ENCODE data around the gene HAL. TPM values are rescaled to one million over a fixed set of nuclear protein-coding genes. Genes with fewer than 3 reads are reported as not detected.

The HAL gene
- total and polyA plus RNA-seq, 4 donors, result 62.4 to 174 (median 119) TPM

GRCh38 chr12:95975491-95975890, 20.7 kb downstream of the HAL start:
- TF ChIP-seq EGR1 (IDR thresholded peaks at IDR 0.05; ENCODE audit: low read depth in 2 of 2), result no peak
- no peak for TF ChIP-seq RAD21 (IDR thresholded peaks at IDR 0.05)
- TF ChIP-seq TAF1 (conservative IDR thresholded peaks at IDR 0.05), result no peak
- no peak for TF ChIP-seq HNF4G (IDR thresholded peaks at IDR 0.05)
- TF ChIP-seq FOXA1 (IDR thresholded peaks at IDR 0.05), result no peak
- no peak for TF ChIP-seq FOXA2 (IDR thresholded peaks at IDR 0.05)
- TF ChIP-seq, protein P1, sequence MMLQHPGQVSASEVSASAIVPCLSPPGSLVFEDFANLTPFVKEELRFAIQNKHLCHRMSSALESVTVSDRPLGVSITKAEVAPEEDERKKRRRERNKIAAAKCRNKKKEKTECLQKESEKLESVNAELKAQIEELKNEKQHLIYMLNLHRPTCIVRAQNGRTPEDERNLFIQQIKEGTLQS (IDR thresholded peaks at IDR 0.05), result no peak
- no peak for TF ChIP-seq HNF4A (conservative IDR thresholded peaks at IDR 0.05)
- TF ChIP-seq, protein P2, sequence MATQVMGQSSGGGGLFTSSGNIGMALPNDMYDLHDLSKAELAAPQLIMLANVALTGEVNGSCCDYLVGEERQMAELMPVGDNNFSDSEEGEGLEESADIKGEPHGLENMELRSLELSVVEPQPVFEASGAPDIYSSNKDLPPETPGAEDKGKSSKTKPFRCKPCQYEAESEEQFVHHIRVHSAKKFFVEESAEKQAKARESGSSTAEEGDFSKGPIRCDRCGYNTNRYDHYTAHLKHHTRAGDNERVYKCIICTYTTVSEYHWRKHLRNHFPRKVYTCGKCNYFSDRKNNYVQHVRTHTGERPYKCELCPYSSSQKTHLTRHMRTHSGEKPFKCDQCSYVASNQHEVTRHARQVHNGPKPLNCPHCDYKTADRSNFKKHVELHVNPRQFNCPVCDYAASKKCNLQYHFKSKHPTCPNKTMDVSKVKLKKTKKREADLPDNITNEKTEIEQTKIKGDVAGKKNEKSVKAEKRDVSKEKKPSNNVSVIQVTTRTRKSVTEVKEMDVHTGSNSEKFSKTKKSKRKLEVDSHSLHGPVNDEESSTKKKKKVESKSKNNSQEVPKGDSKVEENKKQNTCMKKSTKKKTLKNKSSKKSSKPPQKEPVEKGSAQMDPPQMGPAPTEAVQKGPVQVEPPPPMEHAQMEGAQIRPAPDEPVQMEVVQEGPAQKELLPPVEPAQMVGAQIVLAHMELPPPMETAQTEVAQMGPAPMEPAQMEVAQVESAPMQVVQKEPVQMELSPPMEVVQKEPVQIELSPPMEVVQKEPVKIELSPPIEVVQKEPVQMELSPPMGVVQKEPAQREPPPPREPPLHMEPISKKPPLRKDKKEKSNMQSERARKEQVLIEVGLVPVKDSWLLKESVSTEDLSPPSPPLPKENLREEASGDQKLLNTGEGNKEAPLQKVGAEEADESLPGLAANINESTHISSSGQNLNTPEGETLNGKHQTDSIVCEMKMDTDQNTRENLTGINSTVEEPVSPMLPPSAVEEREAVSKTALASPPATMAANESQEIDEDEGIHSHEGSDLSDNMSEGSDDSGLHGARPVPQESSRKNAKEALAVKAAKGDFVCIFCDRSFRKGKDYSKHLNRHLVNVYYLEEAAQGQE (IDR thresholded peaks at IDR 0.05), result no peak
- TF ChIP-seq, protein P3, sequence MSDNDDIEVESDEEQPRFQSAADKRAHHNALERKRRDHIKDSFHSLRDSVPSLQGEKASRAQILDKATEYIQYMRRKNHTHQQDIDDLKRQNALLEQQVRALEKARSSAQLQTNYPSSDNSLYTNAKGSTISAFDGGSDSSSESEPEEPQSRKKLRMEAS (IDR thresholded peaks at IDR 0.05), result no peak
- TF ChIP-seq JUND (IDR thresholded peaks at IDR 0.05), result no peak
- TF ChIP-seq CTCF (IDR thresholded peaks at IDR 0.05; ENCODE audit: low read depth, low read length, missing input control), result no peak
- no peak for TF ChIP-seq YY1 (IDR thresholded peaks at IDR 0.05)
- TF ChIP-seq ZBTB33 (IDR thresholded peaks at IDR 0.05), result no peak
- no peak for TF ChIP-seq GABPA (IDR thresholded peaks at IDR 0.05 in 1 of 2, conservative IDR thresholded peaks at IDR 0.05 in 1 of 2)
- no peak for TF ChIP-seq SP1 (IDR thresholded peaks at IDR 0.05)
- TF ChIP-seq NR2F2 (IDR thresholded peaks at IDR 0.05), result no peak
- TF ChIP-seq RXRA (IDR thresholded peaks at IDR 0.05), result no peak
- no peak for DNase-seq (ENCODE audit: low spot score)
- no peaks in the 10 kb centered on the region for H3K9me3 ChIP-seq (ENCODE audit: control insufficient read depth in 4 of 4, low read length in 3 of 4)
- H3K27ac ChIP-seq (ENCODE audit: low read depth in 1 of 2, low read length in 2 of 2), result no peak overlapping the region
- H3K4me3 ChIP-seq (ENCODE audit: low read depth in 1 of 3, low read length in 3 of 3), result no peak overlapping the region
- peaks cover 4 to 49% (median 34%) of the 10 kb centered on the region in 4 donors for H3K4me1 ChIP-seq (ENCODE audit: control insufficient read depth in 4 of 4, insufficient read depth in 4 of 4, low read length in 3 of 4)
- H3K27me3 ChIP-seq (ENCODE audit: control insufficient read depth in 4 of 4, insufficient read depth in 4 of 4, low read length in 3 of 4), result no peaks in the 10 kb centered on the region
- WGBS, result 87% methylated on average over 4 of the region's 4 CpGs
- peaks cover under 1 to 33% (median 20%) of the 10 kb centered on the region in 4 donors for H3K36me3 ChIP-seq (ENCODE audit: control insufficient read depth in 4 of 4, insufficient read depth in 3 of 4, low read depth in 1 of 4, low read length in 3 of 4)
- H3K9ac ChIP-seq (ENCODE audit: low read depth in 1 of 2, low read length in 2 of 2), result no peak overlapping the region
